ENCODE data around the gene GALNTL6.

The GALNTL6 gene

DNA sequence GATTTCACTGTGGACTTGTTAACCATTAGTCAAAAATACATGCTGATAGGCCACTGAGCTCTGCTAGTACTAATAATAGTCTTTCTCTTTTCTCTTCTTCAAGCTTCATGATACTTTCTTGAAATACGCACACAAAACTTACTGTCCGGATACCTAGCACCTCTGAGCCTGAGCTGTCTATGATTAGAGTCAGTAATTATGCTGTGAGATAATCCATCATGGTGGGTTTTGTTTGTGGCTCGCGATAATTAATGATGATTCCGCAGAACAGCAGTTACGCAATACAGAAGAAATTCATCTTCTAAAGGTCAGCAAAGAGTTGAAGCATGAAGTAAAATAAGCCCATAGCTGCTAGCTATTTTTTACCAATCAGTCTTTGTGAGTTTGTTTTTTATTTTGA lies 843.9 kb downstream of the GALNTL6 start:
- TF ChIP-seq, protein P1, sequence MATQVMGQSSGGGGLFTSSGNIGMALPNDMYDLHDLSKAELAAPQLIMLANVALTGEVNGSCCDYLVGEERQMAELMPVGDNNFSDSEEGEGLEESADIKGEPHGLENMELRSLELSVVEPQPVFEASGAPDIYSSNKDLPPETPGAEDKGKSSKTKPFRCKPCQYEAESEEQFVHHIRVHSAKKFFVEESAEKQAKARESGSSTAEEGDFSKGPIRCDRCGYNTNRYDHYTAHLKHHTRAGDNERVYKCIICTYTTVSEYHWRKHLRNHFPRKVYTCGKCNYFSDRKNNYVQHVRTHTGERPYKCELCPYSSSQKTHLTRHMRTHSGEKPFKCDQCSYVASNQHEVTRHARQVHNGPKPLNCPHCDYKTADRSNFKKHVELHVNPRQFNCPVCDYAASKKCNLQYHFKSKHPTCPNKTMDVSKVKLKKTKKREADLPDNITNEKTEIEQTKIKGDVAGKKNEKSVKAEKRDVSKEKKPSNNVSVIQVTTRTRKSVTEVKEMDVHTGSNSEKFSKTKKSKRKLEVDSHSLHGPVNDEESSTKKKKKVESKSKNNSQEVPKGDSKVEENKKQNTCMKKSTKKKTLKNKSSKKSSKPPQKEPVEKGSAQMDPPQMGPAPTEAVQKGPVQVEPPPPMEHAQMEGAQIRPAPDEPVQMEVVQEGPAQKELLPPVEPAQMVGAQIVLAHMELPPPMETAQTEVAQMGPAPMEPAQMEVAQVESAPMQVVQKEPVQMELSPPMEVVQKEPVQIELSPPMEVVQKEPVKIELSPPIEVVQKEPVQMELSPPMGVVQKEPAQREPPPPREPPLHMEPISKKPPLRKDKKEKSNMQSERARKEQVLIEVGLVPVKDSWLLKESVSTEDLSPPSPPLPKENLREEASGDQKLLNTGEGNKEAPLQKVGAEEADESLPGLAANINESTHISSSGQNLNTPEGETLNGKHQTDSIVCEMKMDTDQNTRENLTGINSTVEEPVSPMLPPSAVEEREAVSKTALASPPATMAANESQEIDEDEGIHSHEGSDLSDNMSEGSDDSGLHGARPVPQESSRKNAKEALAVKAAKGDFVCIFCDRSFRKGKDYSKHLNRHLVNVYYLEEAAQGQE (IDR thresholded peaks at IDR 0.05; ENCODE audit: insufficient replicate concordance, low read depth): no peak
- TF ChIP-seq POLR2AphosphoS5 (IDR thresholded peaks at IDR 0.05; ENCODE audit: low read depth): no peak
- TF ChIP-seq, protein P2, sequence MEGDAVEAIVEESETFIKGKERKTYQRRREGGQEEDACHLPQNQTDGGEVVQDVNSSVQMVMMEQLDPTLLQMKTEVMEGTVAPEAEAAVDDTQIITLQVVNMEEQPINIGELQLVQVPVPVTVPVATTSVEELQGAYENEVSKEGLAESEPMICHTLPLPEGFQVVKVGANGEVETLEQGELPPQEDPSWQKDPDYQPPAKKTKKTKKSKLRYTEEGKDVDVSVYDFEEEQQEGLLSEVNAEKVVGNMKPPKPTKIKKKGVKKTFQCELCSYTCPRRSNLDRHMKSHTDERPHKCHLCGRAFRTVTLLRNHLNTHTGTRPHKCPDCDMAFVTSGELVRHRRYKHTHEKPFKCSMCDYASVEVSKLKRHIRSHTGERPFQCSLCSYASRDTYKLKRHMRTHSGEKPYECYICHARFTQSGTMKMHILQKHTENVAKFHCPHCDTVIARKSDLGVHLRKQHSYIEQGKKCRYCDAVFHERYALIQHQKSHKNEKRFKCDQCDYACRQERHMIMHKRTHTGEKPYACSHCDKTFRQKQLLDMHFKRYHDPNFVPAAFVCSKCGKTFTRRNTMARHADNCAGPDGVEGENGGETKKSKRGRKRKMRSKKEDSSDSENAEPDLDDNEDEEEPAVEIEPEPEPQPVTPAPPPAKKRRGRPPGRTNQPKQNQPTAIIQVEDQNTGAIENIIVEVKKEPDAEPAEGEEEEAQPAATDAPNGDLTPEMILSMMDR (IDR thresholded peaks at IDR 0.05; ENCODE audit: insufficient read depth, low read length): no peak
- TF ChIP-seq SPI1 (IDR thresholded peaks at IDR 0.05; ENCODE audit: borderline replicate concordance, low read depth): no peak
- no peak for TF ChIP-seq GABPA (IDR thresholded peaks at IDR 0.05; ENCODE audit: low read depth)
- no peak for DNase-seq (ENCODE audit: low read depth in 1 of 2, low spot score in 1 of 2)
- H3K27me3 ChIP-seq (ENCODE audit: insufficient read depth, poor library complexity, severe bottlenecking): no peaks in the 10 kb centered on the region
- H3K4me3 ChIP-seq (replicated peaks; ENCODE audit: insufficient read depth, low read length): no peak overlapping the region
- H3K27ac ChIP-seq (replicated peaks): no peak overlapping the region

DNA sequence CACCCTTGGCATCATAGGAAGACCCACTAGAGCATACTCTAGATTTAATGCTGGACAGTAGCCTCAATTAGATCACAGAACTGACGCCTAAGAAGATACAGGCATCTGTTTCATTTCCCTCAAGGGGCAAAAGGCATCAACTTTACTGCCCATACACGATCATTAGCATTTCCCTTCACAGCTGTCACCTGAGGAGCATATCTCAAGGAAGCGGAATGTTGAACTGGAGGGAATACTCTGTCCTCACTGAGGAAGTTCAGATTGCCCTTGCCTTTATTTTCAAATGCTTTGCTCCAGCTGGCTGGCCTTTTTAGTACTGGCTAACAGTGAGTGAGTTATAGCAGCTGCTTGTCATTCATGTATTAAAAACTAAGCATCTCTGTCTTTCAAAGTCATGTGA lies 847.0 kb downstream of the GALNTL6 start:
- no peak overlapping the region for H3K27ac ChIP-seq (replicated peaks)
- no peak for DNase-seq (ENCODE audit: low read depth in 1 of 2, low spot score in 1 of 2)
- no peak for TF ChIP-seq SPI1 (IDR thresholded peaks at IDR 0.05; ENCODE audit: borderline replicate concordance, low read depth)
- no peaks in the 10 kb centered on the region for H3K27me3 ChIP-seq (ENCODE audit: insufficient read depth, poor library complexity, severe bottlenecking)
- H3K4me3 ChIP-seq (replicated peaks; ENCODE audit: insufficient read depth, low read length): no peak overlapping the region

DNA sequence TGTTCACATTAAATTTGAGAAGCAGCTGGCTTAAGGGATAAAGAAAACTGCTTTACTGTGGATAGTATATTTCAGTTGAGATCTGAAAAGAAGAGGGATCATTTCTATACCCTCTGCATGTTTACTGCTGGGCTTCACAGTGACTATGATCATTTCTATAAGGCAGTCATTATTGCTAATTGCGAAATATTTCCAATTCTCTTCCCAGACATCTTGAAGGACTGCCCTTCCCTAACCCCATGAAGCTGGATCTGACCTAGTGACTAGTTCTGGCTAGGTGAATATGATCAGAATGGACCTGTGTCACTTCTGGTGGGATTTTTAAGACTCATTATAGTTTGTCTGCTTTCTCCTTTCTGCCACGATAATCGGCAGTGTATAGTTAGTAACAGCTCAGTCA lies 848.9 kb downstream of the GALNTL6 start:
- H3K27ac ChIP-seq (replicated peaks): no peak overlapping the region
- TF ChIP-seq SPI1 (IDR thresholded peaks at IDR 0.05; ENCODE audit: borderline replicate concordance, low read depth) (no peak), GABPA (IDR thresholded peaks at IDR 0.05; ENCODE audit: low read depth) (no peak), POLR2AphosphoS5 (IDR thresholded peaks at IDR 0.05; ENCODE audit: low read depth) (no peak)
- TF ChIP-seq, protein P1 (IDR thresholded peaks at IDR 0.05; ENCODE audit: insufficient replicate concordance, low read depth): no peak
- TF ChIP-seq, protein P2 (IDR thresholded peaks at IDR 0.05; ENCODE audit: insufficient read depth, low read length): no peak
- no peaks in the 10 kb centered on the region for H3K27me3 ChIP-seq (ENCODE audit: insufficient read depth, poor library complexity, severe bottlenecking)
- no peak for DNase-seq (ENCODE audit: low read depth in 1 of 2, low spot score in 1 of 2)
- H3K4me3 ChIP-seq (replicated peaks; ENCODE audit: insufficient read depth, low read length): no peak overlapping the region

DNA sequence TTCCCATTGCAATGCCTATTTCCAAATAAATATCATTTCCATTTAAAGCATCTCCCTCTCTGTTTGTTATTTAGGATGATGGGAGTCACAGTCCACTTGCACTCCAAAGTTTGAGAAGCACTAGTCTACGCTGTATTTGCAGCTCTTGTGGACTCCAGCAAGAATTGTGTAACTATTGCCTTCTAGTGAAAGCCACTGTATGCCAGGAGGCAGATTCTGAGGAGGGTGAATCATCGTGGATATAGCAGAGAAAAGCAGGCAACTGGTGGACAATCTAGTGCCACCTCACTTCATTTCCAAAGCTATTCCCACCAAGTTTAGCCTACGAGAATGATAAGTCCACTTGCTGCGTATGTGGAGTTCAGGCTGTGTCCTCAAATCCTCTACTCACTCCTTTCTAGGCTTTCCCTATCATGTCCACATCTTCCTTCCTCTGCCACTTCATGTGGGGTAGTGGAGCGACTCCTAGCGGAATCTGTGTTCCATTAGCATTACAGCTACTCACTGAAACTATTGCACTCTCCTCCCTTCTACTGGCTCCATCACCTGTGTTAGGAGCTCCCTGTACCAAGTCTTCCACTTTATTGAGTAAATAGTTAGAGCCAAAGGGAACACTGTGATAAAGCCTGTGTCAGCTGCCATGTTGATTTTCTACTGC lies 853.6 kb downstream of the GALNTL6 start:
- TF ChIP-seq, protein P2 (IDR thresholded peaks at IDR 0.05; ENCODE audit: insufficient read depth, low read length): no peak
- DNase-seq (ENCODE audit: low read depth in 1 of 2, low spot score in 1 of 2): no peak

More for the DNA sequence above, 853.6 kb downstream of the GALNTL6 start:
- Histone ChIP-seq H3K27me3 (ENCODE audit: insufficient read depth, poor library complexity, severe bottlenecking) (no peaks in the 10 kb centered on the region), H3K27ac (replicated peaks) (no peak overlapping the region), H3K4me3 (replicated peaks; ENCODE audit: insufficient read depth, low read length) (no peak overlapping the region)

Measured in HL-60 (cell line).